ENCODE measurements around the gene ANKRD60.

ANKRD60 gene

DNA sequence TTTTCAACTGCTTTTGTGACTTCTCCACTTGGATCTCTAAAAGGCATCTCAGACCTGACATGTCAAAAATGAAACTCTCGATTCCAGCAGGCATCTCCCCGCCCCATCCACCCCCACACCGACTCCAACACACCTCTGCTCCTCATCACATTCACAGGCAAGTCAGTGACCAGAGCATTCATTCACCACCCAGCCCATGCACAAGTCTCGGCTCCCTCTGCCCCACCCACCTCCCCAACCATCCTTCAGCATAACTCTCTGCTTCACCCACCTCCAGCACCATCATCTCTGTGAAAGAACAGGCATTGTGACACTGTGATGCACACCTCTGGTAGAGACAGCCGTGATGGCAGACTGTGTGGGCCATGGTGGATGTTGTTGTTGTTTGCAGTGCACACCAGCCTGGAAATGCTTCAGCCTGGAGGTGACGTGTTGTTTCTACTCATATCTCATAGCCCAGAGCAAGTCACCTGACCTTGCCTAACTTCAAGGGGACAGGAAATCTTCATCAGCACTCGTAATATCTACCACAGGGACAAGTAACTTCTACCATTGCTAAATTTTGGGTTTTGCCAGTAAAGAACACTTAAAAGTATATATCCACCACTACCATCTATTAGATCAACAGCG, 56.5 kb downstream of the ANKRD60 start:
- no peak overlapping the region for H3K9ac ChIP-seq (ENCODE audit: low read length in 5 of 5)
- H3K9me3 ChIP-seq (ENCODE audit: control insufficient read depth in 5 of 5, low read length in 5 of 5), result no peaks in the 10 kb centered on the region
- H3K27ac ChIP-seq (ENCODE audit: low read depth, low read length), result no peak overlapping the region
- H3K4me3 ChIP-seq (ENCODE audit: low read depth in 1 of 5, low read length in 5 of 5), result no peak overlapping the region
- peaks cover 3 to 13% (median 5%) of the 10 kb centered on the region in 5 donors for H3K27me3 ChIP-seq (ENCODE audit: control insufficient read depth in 5 of 5, insufficient read depth in 4 of 5, low read length in 5 of 5)
- H3K36me3 ChIP-seq (ENCODE audit: control insufficient read depth in 5 of 5, insufficient read depth in 5 of 5, low read length in 5 of 5), result no peaks in the 10 kb centered on the region
- H3K4me1 ChIP-seq (ENCODE audit: control insufficient read depth in 5 of 5, insufficient read depth in 5 of 5, low read length in 5 of 5), result peaks cover 0 to 22% (median 15%) of the 10 kb centered on the region in 5 donors

DNA sequence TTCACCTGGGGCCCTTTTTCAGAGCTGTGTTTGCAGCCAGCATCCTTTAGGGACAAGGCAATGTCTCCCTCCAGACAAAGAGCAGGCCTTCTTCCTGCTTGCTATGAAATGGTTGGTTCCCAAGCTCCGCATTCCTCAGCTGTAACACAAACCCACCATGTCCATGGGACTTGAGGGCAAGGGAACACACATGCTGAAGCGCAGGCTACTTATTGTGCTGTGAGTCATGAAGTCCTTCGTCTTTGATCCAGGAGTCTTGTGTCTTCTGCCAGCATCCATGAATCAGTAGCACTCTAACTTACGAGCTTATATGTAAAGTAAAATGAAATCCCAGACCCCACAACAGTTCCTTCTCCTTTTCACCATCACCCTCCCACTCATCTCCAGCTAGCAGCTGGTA, 59.0 kb downstream of the ANKRD60 start:
- Histone ChIP-seq H3K36me3 (ENCODE audit: control insufficient read depth in 5 of 5, insufficient read depth in 5 of 5, low read length in 5 of 5) (no peaks in the 10 kb centered on the region), H3K27ac (ENCODE audit: low read depth, low read length) (no peak overlapping the region), H3K4me1 (ENCODE audit: control insufficient read depth in 5 of 5, insufficient read depth in 5 of 5, low read length in 5 of 5) (peaks cover 0 to 7% (median 5%) of the 10 kb centered on the region in 5 donors), H3K9ac (ENCODE audit: low read length in 5 of 5) (no peak overlapping the region), H3K9me3 (ENCODE audit: control insufficient read depth in 5 of 5, low read length in 5 of 5) (no peaks in the 10 kb centered on the region), H3K4me3 (ENCODE audit: low read depth in 1 of 5, low read length in 5 of 5) (no peak overlapping the region), H3K27me3 (ENCODE audit: control insufficient read depth in 5 of 5, insufficient read depth in 4 of 5, low read length in 5 of 5) (peaks cover 0 to 8% (median 0%) of the 10 kb centered on the region in 5 donors)

DNA sequence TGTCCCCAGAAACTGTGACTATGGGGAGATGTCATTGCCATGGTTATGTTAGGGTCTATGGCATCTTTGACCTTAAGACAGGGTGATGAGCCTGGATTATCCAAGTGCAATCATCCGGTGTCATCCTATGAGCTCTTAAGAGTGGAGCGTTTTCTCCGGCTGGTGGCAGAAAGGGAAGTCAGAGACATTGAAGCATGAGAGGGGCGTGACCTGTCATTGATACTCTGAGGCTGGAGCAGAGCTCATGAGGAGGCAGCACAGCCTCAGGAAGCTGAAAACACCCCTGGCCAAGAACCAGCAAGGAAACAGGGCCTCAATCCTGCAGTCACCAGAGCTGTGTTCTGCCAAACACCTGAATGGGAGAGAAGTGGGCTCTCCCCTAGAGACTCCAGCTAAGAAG, 59.6 kb downstream of the ANKRD60 start:
- Histone ChIP-seq H3K27ac (ENCODE audit: low read depth, low read length) (no peak overlapping the region), H3K27me3 (ENCODE audit: control insufficient read depth in 5 of 5, insufficient read depth in 4 of 5, low read length in 5 of 5) (peaks cover 0 to 8% (median 0%) of the 10 kb centered on the region in 5 donors), H3K4me3 (ENCODE audit: low read depth in 1 of 5, low read length in 5 of 5) (no peak overlapping the region), H3K9ac (ENCODE audit: low read length in 5 of 5) (no peak overlapping the region), H3K36me3 (ENCODE audit: control insufficient read depth in 5 of 5, insufficient read depth in 5 of 5, low read length in 5 of 5) (no peaks in the 10 kb centered on the region), H3K9me3 (ENCODE audit: control insufficient read depth in 5 of 5, low read length in 5 of 5) (no peaks in the 10 kb centered on the region), H3K4me1 (ENCODE audit: control insufficient read depth in 5 of 5, insufficient read depth in 5 of 5, low read length in 5 of 5) (peaks cover 0 to 1% (median 0%) of the 10 kb centered on the region in 5 donors)

DNA sequence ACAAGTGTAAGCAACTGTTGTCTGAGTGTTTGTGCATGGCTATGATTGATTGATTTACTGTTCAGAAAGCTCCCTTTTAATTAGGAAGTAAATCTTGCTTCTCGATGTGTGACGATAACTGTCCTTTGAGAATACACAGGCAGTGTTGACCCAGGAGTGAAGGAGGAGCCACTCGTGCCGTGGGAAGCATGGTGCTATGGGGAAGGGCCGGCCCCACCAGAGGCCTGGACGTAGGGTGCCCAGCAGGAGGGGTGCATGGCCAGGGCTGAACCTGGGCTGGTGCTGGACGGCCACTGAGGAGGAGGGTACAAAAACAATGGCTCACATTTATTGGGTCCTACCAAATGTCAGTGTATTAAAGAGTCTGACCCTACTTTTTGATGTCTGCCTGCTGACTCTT, 60.7 kb downstream of the ANKRD60 start:
- Histone ChIP-seq H3K4me1 (ENCODE audit: control insufficient read depth in 5 of 5, insufficient read depth in 5 of 5, low read length in 5 of 5) (no peaks in the 10 kb centered on the region), H3K9me3 (ENCODE audit: control insufficient read depth in 5 of 5, low read length in 5 of 5) (no peaks in the 10 kb centered on the region), H3K36me3 (ENCODE audit: control insufficient read depth in 5 of 5, insufficient read depth in 5 of 5, low read length in 5 of 5) (no peaks in the 10 kb centered on the region), H3K27ac (ENCODE audit: low read depth, low read length) (no peak overlapping the region), H3K27me3 (ENCODE audit: control insufficient read depth in 5 of 5, insufficient read depth in 4 of 5, low read length in 5 of 5) (peaks cover 0 to 8% (median 0%) of the 10 kb centered on the region in 5 donors), H3K4me3 (ENCODE audit: low read depth in 1 of 5, low read length in 5 of 5) (no peak overlapping the region), H3K9ac (ENCODE audit: low read length in 5 of 5) (no peak overlapping the region)

Measured in subcutaneous abdominal adipose tissue (tissue), 5 donors.